Measurements from ENCODE around the gene HMGXB3.

GRCh38 chr5:150044329-150044681 is 43.8 kb downstream of the HMGXB3 start:
- no peak for TF ChIP-seq POU6F1 (CRISPR knock-in tag; IDR thresholded peaks at IDR 0.05; ENCODE audit: borderline replicate concordance, low read depth)
- TF ChIP-seq, protein P1, sequence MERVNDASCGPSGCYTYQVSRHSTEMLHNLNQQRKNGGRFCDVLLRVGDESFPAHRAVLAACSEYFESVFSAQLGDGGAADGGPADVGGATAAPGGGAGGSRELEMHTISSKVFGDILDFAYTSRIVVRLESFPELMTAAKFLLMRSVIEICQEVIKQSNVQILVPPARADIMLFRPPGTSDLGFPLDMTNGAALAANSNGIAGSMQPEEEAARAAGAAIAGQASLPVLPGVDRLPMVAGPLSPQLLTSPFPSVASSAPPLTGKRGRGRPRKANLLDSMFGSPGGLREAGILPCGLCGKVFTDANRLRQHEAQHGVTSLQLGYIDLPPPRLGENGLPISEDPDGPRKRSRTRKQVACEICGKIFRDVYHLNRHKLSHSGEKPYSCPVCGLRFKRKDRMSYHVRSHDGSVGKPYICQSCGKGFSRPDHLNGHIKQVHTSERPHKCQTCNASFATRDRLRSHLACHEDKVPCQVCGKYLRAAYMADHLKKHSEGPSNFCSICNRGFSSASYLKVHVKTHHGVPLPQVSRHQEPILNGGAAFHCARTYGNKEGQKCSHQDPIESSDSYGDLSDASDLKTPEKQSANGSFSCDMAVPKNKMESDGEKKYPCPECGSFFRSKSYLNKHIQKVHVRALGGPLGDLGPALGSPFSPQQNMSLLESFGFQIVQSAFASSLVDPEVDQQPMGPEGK (CRISPR knock-in tag; IDR thresholded peaks at IDR 0.05; ENCODE audit: borderline replicate concordance): no peak
- TF ChIP-seq RARB (CRISPR knock-in tag; IDR thresholded peaks at IDR 0.05): no peak
- no peak for TF ChIP-seq CREB5 (CRISPR knock-in tag; IDR thresholded peaks at IDR 0.05; ENCODE audit: low read depth)
- no peak for TF ChIP-seq ZFP3 (CRISPR knock-in tag; IDR thresholded peaks at IDR 0.05)
